ENCODE results near the gene KCNG4.

Gene KCNG4, protein sequence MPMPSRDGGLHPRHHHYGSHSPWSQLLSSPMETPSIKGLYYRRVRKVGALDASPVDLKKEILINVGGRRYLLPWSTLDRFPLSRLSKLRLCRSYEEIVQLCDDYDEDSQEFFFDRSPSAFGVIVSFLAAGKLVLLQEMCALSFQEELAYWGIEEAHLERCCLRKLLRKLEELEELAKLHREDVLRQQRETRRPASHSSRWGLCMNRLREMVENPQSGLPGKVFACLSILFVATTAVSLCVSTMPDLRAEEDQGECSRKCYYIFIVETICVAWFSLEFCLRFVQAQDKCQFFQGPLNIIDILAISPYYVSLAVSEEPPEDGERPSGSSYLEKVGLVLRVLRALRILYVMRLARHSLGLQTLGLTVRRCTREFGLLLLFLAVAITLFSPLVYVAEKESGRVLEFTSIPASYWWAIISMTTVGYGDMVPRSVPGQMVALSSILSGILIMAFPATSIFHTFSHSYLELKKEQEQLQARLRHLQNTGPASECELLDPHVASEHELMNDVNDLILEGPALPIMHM

DNA sequence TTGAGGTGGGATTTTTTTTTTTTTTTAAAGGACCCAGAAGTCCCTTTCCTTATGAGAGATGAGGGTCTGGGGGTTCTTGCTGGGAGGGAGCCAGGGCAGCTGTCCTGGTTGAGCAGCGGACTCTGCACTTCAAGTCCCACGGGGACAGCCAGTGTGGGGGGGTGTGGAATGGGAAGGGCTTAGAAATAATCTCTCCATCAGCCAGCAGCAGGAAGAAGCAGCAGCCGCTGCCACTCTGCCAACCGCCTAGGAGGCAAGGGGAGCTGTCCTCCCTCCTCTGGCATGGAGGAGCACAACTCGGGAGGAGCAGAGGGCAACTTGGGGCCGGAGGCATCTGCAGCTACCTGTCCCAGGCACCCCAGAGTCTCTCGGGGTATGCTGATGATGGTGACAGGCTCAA is at the start of gene KCNG4:
KCNG4 (minus strand) TSS at position 104 of the 400 bp plus-strand sequence. CDS start 2,527 bp downstream, outside the sequence.
- DNase-seq: no peak

DNA sequence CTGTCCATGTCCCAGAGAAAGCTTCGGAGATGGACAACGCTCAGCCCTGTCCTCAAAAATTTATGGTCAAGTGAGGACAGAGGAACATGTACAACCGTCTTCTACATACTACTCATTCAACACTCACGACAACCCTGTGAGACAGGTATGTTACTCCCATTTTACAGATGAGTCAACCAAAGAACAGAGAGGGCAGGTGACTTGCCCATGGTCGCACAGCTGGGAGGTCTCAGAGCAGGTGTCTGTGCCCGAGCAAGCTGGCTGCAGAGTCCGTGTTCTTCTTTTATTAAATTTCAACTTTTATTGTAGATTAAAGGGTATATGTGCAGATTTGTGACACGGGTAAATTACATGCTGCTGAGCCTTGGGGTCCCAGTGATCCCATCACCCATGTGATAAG is 49.1 kb upstream of the KCNG4 start:
- no peak for DNase-seq

DNA sequence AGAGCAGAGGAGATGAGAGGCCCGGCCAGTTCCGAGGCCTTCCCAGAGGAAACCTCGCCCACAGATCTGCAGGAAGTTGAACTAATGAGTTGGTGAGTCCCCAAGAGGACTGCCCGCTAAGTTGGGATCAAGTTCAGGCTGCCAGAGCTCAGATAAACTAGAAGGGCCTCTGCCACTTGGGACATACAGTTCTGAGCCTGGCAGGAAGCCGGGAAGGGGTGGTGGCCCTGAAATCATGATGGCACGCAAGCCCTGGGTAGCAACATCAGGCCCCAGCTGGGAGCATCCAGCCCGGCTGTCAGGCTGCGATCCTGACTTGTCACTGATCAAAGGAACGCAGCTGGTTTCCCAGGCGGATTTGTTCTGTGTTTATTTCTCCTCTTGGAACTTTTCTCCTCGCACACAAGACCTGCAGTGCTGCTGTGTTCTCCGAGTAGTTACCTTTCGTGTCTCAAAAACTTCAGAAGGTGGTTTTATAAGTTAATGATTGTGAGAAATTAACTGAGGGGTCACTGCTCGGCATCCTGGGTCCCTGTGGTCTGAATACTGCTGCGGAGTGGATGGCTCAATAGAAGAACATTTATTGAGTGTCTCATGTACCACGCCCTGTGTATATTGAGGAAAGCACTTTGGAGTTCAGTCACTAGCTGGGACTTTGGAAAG is 46.9 kb upstream of the KCNG4 start:
- DNase-seq: no peak

DNA sequence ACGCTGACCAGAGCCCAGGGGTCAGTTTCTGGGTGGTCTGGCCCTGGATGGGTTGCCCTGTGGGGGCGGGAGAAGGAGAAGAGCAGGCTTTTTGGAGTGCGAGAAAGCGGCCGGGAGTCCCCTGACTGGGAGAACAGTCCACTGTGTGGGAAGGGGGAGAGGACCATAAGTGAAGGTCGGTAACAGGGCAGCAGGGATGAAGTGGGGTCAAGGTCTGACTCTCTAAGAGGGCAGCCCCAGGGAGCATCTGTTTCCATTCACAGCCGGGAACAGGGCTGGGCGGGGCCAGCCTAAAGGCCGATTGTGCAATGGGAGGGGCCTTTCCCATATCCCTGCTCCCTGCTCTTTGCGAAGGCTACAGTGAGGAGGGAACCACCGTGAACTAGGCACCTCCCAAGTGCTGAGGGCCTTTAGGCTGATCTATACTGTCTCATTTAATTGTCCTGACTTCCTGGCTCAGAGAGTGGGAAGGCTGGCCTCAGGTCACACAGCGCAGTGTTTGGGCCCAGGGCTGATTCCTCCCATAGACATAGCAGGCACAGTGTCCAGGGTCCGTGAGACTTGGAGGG is 44.4 kb upstream of the KCNG4 start:
- DNase-seq: no peak

DNA sequence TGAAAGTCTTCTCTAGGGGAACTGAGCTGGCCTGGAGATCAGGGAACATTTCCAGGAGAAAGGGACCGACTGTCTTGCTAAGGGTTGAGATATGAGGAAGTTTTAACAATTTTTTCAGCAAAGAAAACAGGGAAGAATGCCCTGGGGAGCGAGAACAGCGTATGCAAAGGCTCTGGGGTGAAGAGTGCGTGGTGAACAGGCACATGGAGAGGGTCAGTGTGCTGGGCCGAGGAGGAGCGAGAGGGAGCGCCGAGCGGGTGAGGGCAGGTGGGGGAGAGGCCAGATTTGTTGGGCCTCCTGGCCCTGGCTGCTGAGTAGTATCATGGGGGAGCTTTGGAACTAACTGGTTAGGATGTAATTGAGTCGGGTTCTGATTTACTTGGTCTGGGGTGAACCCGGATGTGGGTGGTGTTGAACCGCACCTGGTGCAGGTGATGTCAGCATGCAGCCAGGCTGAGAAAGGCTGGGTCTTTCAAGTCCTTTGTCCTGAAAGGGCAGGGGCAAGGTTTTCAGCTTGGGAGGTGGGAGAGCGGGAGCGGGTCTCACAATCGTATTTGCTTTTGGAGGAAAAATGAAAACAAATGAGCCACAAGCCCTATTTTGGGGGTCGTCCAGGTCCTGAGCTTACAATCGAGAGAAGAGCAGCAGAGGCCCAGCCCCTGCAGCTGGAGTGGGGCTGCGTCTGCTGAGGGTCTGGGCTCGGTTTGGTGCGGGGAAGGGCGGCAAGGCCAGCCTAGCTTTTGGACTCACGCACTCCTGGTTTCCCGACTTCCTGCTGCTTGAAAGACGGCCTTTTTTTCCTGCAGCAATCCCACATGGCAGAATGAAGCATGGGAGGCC is 43.7 kb upstream of the KCNG4 start:
- no peak for DNase-seq

DNA sequence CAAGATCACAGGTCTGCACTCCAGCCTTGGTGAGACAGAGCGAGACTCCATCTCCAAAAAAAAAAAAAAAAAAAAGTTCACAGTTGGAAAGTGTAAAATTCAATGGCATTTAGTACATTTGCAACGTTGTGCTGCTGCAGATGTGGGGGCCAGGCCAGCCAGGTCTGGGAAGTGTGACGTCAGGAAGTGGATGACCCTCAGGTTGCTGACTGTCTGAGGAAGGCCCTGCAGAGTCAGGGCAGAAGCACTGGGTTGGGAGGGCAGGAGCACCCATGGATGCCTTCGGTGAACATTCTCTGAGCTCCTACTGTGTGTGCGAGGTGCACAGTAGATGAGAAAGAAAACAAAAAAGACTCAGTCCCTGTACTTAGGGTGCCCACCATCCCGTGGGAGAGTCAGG is 42.7 kb upstream of the KCNG4 start:
- DNase-seq: no peak

DNA sequence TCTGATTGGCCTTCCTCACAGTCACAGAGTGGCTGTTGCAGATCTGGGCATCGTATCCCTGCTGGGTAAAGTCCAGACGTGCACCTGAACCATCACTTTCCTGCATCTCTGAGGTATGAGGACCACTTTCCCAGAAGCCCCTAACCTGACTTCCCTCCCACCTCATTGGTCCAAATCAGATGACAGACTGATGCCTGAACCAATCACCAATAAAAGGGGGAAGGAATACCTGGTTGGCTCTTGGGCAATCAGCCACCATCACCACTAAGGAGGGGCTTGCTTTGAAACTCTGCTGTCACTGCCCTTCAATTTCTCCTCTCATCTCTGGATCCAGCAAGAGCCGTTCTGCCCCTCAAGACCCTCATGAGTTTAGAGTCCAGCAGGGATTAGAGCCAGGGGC is 41.3 kb upstream of the KCNG4 start:
- no peak for DNase-seq

DNA sequence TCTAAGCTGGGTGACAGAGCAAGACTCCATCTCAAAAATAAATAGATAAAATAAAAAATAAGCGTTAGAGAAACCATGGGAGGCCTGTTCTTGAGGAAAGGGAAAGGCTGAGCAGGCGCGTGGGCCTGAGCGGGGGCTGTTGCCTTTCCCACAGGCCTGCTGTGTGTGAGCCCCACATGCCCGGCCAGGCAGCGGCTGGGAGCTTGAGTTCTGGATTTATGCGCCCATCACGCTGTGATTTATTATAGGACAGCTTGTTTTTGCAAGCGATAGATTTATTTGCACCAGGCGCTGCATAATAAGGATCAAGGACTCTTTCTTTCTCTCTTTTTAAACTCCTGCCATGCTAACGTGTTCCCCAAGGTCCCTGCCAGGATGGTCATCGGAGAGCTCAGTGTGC is 40.1 kb upstream of the KCNG4 start:
- no peak for DNase-seq

DNA sequence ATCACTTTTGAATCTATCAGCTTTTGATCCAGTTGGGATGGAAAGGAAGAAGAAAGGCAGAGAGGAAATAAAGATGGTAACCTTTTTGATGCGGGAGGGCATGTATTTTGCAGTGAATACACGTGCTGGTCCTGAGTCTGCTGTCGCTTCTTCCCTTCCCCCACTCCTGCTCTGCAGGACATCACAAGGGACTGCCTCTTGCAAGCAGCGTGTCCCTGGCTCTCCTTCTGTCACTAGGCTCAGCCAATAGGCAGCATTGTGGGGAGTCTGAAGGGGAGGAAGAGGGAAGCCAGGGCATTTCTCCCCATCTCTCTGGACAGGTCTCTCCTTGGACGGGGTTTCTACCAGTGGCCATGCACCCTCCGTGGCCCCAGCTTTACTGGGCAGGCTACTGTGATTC is 39.2 kb upstream of the KCNG4 start:
- DNase-seq: no peak

DNA sequence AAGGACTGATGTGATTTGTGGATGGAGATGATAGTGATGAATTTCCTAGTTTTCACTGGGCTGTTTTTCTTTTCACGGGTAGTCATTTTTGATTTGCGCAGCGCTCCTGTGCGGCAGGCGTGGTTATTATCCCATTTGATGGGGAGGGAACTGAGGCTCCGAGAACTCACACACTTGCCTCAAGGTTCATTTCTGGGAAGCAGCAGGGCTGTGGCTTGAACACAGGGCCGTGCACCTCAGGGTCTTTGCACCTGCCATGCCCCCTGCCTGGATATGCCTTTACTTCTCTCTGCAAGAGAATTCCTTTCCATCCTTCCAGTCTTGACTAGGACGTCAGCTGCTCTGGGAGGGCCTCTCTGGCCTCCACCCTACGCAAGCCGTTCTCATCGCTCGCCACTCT is 38.5 kb upstream of the KCNG4 start:
- no peak for DNase-seq

DNA sequence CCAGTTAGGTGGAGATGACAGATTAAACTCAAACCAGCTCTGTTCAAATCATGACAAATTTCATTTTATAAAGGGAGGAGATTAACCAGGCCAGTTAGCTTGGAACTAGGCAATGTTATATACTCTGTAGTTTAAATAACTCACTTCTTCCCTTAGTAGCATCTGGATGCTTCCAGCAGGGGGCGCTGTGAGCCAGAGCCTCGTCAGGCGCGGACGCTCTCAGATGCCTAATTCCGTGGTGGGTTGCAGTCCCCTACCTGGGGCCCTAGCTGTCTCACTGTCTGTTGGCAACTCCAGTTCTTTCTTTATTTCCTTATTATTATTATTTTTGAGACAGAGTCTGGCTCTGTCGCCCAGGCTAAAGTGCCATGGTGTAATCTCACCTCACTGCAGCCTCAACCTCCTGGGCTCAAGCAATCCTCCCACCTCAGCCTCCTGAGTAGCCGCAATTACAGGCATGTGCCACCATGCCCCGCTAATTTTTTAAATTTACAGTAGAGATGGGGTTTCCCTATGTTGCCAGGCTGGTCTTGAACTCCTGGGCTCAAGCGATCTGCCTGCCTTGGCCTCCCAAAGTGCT is 37.5 kb upstream of the KCNG4 start:
- DNase-seq: peak; percentile 66

DNA sequence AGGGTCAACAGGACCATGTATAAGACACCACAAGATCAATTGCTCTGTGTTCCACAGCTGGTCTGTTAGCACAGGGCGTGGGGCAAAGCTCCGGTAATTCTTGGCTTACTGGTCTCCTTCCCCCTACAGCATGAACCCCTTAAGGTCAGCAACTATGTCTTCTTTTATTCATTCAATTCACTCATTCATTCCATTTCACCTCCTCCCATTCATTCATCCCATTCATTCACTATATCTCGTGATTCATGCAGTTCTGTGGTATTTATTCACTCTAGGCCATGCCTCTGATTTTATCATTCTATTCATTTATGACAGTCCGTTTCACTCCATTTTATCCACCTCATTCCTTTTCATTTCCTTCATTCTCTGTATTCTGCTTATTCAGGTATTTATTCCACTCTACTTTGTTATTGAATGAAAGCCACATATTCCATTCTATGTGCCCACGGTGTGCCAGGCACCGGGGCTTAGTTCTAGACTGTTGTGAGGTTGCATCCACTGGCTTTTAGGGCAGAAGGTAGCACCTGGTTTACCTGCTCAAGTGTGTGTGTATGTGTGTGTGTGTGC is 35.9 kb upstream of the KCNG4 start:
- no peak for DNase-seq

DNA sequence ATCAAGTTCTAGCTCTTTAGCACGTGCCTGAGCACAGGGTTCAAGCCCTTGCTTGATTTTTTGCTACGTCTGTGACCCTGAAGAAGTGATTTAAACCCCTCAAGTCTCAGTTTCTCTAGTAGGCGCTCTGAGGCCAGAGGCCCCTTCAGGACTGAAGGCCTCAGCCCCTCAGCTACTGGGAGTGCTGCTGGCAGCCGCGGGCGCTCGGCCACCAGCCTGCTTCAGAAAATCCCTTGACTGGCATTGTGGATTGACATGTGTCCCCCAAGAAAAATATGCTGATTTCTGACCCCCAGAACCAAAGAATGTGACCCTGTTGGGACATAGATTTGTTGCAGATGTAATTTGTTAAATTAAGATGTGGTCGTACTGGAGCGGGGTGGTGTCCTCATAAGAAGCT is 34.7 kb upstream of the KCNG4 start:
- DNase-seq: no peak

DNA sequence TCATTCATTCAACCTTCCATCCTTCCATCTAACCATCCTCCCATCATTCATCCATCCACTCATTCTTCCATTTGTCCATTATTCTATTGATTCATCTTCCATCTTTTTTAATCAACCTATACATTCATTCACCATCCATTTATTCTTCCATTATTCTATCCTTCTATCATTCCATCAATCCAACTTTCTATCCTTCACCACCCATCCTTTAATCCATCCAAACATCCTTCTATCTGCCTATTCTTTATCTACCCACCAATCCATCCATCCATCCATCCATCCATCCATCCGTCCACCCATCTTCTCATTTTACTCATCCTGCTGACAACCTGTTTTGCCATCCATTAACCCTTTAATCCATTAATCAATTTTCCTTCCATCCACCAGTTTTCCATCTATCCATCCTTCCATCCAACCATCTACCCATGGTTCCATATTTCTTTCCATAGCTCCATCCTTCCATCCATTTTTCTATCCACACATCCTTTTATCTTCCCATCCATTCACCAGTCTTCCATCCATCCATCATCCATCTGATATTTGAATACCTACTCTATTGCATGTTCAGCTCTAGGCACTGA is 33.0 kb upstream of the KCNG4 start:
- DNase-seq: no peak

DNA sequence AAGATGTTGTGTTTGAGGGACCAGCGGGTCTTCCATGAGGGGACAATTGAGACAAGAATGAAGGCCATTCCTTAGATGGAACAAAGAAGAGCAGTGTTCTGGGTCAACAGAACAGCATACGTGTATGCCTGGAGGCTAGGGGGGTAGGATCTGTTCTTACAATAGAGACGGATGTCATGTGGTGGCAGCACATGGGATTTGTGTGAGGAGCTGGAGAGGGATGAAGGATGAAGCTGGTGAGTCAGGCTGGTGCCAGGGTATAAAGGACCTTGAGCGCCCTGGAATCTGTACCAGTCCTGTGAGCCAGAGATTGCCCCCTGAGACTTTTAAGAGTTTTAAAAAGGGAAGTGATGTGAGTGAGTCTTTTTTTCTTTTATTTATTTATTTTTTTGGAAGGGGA is 32.1 kb upstream of the KCNG4 start:
- no peak for DNase-seq

DNA sequence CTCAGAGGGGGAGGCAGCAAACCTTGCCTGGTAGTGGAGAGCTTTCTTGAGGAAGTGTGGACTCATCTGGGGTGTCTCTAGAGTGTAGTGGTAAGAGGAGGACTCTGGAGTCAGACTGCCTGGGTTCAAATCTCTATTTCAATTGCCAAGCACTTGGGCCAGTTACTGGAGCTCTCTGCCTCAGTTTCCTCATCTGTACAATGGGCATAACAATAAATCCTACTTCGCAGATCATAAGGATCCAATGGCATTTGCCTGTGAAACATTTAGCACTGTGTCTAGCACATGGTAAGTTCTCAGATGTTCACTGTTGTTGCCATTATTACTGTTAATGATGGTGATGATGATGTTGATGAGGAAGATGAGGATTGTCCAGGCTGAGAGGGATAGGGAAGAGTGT is 31.2 kb upstream of the KCNG4 start:
- DNase-seq: no peak

DNA sequence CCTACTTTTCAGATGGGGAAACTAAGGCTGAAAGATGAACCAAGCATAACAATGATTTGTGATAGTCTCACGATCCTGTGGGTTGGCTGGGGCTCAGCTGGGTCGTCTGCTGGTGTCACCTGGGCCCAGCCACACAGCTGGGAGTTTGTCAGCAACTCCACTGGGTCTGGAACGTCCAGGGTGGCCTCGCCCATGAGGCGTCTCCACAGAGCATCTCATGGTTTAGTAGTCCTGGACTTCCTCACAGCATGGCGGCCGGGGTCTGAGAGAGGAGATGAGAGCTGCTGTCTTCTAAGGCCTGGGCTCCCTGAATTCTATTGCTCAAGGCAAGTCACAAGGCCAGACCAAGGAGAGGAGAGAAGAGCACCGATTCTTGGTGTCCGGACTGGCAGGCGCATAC is 30.7 kb upstream of the KCNG4 start:
- no peak for DNase-seq

DNA sequence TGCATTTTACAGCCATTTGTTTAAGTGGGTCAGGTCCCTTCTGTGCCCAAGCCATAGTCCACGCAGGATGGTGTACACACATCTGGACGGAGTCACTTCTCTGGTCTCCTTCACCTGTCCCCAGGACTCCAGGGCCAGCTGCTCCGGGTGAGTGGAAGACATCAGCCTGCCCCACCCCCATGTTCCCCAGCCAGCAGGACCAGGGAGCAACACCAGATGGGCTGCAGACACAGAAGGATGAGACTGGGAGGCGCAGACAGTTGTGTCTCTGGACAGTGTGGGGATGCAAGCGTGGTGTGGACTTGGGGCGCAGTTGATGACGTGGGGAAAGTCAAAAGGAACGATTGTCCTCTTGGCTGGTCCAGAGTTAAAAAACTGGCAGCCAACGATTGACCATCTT is 30.3 kb upstream of the KCNG4 start:
- DNase-seq: no peak

DNA sequence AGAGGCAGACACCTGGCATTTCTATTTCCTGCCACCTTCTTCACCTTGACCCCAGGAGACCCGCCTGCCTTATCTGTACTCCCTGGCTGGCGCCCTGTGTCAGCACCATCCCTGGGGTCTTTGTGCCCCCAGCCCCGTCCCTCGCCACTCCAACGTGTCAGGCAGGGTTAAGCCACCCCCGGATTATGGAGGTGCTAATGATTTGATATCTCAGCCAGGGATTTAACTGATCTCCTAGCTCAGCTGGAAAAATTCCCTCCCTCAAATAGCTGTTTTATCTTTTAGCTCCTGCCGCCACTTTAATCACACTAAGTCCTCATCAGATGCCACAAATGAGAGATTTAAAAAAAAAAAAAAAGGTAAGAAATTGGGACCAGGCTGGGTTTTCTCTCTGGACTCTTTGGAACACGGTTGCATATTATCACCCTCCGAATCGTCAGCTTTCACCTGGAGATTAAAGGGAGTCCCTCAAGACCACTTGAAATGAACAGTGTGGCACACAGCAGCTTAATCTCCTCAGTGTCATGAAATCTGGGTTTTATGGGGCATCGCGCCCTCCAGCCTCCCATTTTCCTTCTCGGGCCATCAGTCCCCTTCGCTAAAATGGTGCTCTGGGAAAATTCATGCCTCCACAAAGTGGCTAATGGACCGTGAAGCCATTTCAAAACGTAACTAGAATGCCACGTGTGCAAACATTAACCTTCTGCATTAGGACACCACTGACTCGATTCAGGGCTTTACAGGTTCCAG is 28.7 kb upstream of the KCNG4 start:
- DNase-seq: no peak

DNA sequence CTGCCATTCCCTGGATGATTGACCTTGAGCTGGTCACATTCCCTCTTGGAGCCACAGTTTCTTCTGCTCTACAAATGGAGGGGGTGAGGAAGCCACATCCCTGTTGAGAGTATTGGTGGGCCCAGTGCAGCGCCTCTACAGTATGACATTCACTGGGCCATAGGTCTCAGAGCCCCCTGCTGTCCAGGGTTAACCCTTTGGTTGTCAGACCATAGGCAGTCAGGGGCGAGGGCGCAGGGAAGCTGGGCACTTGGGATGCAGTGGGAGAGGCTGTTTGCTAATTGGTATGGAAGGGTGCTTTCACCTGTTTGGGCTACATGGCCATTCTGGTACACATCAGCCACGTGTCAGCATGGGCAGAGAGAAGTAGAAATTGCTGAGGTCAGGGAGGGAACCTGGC is 27.6 kb upstream of the KCNG4 start:
- DNase-seq: no peak

DNA sequence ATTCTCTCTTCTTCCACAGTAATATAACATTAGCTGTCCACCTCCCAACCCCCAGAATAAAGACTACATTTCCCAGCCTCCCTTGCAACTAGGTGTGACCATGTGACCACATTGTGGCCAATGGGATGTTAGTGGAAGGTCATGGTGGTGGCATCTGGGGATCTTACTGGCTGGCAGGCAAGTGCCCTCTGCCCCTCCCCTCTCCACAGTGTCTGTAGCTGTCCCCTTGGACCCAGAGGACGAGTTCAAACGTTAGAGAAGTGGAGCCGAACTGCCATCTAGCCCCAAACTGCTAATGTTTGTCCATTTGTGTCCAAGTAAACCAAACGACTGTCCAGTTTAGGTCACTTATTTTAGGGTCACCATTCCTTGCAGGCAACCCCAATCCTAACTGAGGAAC is 26.6 kb upstream of the KCNG4 start:
- peak; percentile 52 for DNase-seq

Measured in activated CD4-positive, alpha-beta T cell treated with anti-CD3 and anti-CD28 coated beads, Interleukin-2, amount 50 U/mL, for 16 hours (primary cell).